NCI-H1417 (cell line): Measurements from ENCODE around the gene TRIO.

Experiments used
- DNase-seq, 3 experiments: peaks; one replicate each; lab custom pipeline; 2025; lab: John Stamatoyannopoulos, UW

Gene TRIO

GRCh38 chr5:14147210-14147609 lies 4.1 kb downstream of the TRIO start:
- peak; percentile 46 to 88 (median 64) for DNase-seq

- DNase-seq, result peak in 1 of 3 experiments; percentile 14
Measured at GRCh38 chr5:14148483-14148882, 5.3 kb downstream of the TRIO start.

- DNase-seq, result no peak
Measured at GRCh38 chr5:14148890-14149671, 5.9 kb downstream of the TRIO start.

- no peak for DNase-seq
Measured at GRCh38 chr5:14149672-14150274, 6.6 kb downstream of the TRIO start.

- no peak for DNase-seq
Measured at GRCh38 chr5:14151416-14151815, 8.3 kb downstream of the TRIO start.

- no peak for DNase-seq
Measured at GRCh38 chr5:14153071-14153864, 10.1 kb downstream of the TRIO start.

GRCh38 chr5:14153932-14154731 lies 11.0 kb downstream of the TRIO start:
- no peak for DNase-seq

- no peak for DNase-seq
Measured at GRCh38 chr5:14155075-14155474, 11.9 kb downstream of the TRIO start.

- DNase-seq, result no peak
Measured at GRCh38 chr5:14155739-14156138, 12.6 kb downstream of the TRIO start.

GRCh38 chr5:14156290-14156649 lies 13.1 kb downstream of the TRIO start:
- DNase-seq, result no peak

GRCh38 chr5:14156650-14157492 lies 13.7 kb downstream of the TRIO start:
- DNase-seq, result peak; percentile 23 to 81 (median 63)

GRCh38 chr5:14157493-14157782 lies 14.3 kb downstream of the TRIO start:
- no peak for DNase-seq

- DNase-seq, result no peak
Measured at GRCh38 chr5:14158890-14159666, 15.9 kb downstream of the TRIO start.

GRCh38 chr5:14161825-14162556 lies 18.8 kb downstream of the TRIO start:
- DNase-seq, result peak; percentile 32 to 83 (median 82)

GRCh38 chr5:14164164-14165163 lies 21.3 kb downstream of the TRIO start:
- no peak for DNase-seq

GRCh38 chr5:14165375-14166106 lies 22.4 kb downstream of the TRIO start:
- DNase-seq, result no peak

GRCh38 chr5:14166437-14166836 lies 23.3 kb downstream of the TRIO start:
- no peak for DNase-seq
